Measurements from ENCODE around the gene ALG14.

- no peak for TF ChIP-seq CTCF (IDR thresholded peaks at IDR 0.05)
- TF ChIP-seq POLR2A (IDR thresholded peaks at IDR 0.05), result no peak
- peak in 1 of 2 donors; percentile 47 for TF ChIP-seq POLR2AphosphoS5 (IDR thresholded peaks at IDR 0.05; ENCODE audit: insufficient read depth in 1 of 2, low read depth in 1 of 2)
These were observed 121.1 kb downstream of the ALG14 start for GRCh38 chr1:94951509-94952208.
